ENCODE data around the gene SOBP. TPM values are rescaled to one million over a fixed set of nuclear protein-coding genes. Genes with fewer than 3 reads are reported as not detected.

Gene SOBP
- total and polyA plus RNA-seq, 2 experiments from 2014 or later: 1.5 to 3.0 TPM

DNA sequence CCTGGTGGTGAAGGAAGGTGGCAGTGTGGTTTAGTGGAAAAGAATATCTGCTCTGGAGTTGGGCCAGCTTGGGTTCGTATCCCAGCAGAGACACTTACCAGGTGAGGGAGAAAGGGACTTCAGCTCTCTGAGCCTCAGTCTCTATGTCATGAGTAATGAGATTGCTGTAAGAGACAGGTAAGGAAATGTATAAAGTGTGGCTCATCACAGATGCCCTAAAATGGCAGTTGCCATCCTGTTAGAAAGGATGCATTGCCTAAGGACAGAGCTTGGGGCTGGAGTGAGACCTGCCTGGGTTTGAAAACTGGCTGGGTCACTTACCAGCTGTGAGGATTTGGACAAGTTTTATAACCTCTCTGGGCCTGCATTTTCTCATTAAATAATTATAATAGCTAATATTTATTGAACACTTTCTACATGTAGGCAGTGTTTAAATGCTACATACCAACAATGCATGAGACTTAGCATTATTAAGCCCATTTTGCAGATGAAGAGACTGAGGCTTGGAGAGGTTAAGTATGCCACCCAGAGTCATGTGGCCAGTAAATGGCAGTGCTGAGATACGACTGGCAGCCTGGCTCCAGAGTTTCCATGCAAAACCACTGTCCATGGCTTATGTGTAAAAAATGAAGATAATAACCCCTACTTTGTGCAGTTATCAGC is 157.0 kb downstream of the SOBP start:
- no peak overlapping the region for H2AFZ ChIP-seq
- H4K20me1 ChIP-seq (replicated peaks; ENCODE audit: insufficient read depth): no peaks in the 10 kb centered on the region
- TF ChIP-seq ZNF331 (CRISPR knock-in tag; IDR thresholded peaks at IDR 0.05; ENCODE audit: low read depth): no peak
- no peak for TF ChIP-seq EZH2 (IDR thresholded peaks at IDR 0.05; ENCODE audit: low read depth, unreplicated experiment)
- TF ChIP-seq, protein P1, sequence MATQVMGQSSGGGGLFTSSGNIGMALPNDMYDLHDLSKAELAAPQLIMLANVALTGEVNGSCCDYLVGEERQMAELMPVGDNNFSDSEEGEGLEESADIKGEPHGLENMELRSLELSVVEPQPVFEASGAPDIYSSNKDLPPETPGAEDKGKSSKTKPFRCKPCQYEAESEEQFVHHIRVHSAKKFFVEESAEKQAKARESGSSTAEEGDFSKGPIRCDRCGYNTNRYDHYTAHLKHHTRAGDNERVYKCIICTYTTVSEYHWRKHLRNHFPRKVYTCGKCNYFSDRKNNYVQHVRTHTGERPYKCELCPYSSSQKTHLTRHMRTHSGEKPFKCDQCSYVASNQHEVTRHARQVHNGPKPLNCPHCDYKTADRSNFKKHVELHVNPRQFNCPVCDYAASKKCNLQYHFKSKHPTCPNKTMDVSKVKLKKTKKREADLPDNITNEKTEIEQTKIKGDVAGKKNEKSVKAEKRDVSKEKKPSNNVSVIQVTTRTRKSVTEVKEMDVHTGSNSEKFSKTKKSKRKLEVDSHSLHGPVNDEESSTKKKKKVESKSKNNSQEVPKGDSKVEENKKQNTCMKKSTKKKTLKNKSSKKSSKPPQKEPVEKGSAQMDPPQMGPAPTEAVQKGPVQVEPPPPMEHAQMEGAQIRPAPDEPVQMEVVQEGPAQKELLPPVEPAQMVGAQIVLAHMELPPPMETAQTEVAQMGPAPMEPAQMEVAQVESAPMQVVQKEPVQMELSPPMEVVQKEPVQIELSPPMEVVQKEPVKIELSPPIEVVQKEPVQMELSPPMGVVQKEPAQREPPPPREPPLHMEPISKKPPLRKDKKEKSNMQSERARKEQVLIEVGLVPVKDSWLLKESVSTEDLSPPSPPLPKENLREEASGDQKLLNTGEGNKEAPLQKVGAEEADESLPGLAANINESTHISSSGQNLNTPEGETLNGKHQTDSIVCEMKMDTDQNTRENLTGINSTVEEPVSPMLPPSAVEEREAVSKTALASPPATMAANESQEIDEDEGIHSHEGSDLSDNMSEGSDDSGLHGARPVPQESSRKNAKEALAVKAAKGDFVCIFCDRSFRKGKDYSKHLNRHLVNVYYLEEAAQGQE (IDR thresholded peaks at IDR 0.05; ENCODE audit: unreplicated experiment): no peak
- TF ChIP-seq STAT1 (IDR thresholded peaks at IDR 0.05; ENCODE audit: unreplicated experiment): no peak
- TF ChIP-seq EZH2phosphoT487 (IDR thresholded peaks at IDR 0.05; ENCODE audit: unreplicated experiment): no peak
- TF ChIP-seq, protein P2, sequence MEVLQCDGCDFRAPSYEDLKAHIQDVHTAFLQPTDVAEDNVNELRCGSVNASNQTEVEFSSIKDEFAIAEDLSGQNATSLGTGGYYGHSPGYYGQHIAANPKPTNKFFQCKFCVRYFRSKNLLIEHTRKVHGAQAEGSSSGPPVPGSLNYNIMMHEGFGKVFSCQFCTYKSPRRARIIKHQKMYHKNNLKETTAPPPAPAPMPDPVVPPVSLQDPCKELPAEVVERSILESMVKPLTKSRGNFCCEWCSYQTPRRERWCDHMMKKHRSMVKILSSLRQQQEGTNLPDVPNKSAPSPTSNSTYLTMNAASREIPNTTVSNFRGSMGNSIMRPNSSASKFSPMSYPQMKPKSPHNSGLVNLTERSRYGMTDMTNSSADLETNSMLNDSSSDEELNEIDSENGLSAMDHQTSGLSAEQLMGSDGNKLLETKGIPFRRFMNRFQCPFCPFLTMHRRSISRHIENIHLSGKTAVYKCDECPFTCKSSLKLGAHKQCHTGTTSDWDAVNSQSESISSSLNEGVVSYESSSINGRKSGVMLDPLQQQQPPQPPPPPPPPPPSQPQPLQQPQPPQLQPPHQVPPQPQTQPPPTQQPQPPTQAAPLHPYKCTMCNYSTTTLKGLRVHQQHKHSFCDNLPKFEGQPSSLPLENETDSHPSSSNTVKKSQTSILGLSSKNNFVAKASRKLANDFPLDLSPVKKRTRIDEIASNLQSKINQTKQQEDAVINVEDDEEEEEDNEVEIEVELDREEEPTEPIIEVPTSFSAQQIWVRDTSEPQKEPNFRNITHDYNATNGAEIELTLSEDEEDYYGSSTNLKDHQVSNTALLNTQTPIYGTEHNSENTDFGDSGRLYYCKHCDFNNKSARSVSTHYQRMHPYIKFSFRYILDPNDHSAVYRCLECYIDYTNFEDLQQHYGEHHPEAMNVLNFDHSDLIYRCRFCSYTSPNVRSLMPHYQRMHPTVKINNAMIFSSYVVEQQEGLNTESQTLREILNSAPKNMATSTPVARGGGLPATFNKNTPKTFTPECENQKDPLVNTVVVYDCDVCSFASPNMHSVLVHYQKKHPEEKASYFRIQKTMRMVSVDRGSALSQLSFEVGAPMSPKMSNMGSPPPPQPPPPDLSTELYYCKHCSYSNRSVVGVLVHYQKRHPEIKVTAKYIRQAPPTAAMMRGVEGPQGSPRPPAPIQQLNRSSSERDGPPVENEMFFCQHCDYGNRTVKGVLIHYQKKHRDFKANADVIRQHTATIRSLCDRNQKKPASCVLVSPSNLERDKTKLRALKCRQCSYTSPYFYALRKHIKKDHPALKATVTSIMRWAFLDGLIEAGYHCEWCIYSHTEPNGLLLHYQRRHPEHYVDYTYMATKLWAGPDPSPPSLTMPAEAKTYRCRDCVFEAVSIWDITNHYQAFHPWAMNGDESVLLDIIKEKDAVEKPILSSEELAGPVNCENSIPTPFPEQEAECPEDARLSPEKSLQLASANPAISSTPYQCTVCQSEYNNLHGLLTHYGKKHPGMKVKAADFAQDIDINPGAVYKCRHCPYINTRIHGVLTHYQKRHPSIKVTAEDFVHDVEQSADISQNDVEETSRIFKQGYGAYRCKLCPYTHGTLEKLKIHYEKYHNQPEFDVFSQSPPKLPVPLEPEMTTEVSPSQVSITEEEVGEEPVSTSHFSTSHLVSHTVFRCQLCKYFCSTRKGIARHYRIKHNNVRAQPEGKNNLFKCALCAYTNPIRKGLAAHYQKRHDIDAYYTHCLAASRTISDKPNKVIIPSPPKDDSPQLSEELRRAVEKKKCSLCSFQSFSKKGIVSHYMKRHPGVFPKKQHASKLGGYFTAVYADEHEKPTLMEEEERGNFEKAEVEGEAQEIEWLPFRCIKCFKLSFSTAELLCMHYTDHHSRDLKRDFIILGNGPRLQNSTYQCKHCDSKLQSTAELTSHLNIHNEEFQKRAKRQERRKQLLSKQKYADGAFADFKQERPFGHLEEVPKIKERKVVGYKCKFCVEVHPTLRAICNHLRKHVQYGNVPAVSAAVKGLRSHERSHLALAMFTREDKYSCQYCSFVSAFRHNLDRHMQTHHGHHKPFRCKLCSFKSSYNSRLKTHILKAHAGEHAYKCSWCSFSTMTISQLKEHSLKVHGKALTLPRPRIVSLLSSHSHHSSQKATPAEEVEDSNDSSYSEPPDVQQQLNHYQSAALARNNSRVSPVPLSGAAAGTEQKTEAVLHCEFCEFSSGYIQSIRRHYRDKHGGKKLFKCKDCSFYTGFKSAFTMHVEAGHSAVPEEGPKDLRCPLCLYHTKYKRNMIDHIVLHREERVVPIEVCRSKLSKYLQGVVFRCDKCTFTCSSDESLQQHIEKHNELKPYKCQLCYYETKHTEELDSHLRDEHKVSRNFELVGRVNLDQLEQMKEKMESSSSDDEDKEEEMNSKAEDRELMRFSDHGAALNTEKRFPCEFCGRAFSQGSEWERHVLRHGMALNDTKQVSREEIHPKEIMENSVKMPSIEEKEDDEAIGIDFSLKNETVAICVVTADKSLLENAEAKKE (CRISPR knock-in tag; IDR thresholded peaks at IDR 0.05): no peak
- no peak for TF ChIP-seq NANOG (IDR thresholded peaks at IDR 0.05; ENCODE audit: borderline replicate concordance)
- no peak for TF ChIP-seq ZNF114 (CRISPR knock-in tag; IDR thresholded peaks at IDR 0.05)
- TF ChIP-seq, protein P3, sequence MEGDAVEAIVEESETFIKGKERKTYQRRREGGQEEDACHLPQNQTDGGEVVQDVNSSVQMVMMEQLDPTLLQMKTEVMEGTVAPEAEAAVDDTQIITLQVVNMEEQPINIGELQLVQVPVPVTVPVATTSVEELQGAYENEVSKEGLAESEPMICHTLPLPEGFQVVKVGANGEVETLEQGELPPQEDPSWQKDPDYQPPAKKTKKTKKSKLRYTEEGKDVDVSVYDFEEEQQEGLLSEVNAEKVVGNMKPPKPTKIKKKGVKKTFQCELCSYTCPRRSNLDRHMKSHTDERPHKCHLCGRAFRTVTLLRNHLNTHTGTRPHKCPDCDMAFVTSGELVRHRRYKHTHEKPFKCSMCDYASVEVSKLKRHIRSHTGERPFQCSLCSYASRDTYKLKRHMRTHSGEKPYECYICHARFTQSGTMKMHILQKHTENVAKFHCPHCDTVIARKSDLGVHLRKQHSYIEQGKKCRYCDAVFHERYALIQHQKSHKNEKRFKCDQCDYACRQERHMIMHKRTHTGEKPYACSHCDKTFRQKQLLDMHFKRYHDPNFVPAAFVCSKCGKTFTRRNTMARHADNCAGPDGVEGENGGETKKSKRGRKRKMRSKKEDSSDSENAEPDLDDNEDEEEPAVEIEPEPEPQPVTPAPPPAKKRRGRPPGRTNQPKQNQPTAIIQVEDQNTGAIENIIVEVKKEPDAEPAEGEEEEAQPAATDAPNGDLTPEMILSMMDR (conservative IDR thresholded peaks at IDR 0.05; ENCODE audit: low read depth in 2 of 2): no peak
- no peak for TF ChIP-seq POLR2AphosphoS5 (IDR thresholded peaks at IDR 0.05; ENCODE audit: low read depth)
- TF ChIP-seq JUNB (IDR thresholded peaks at IDR 0.05; ENCODE audit: unreplicated experiment): no peak
- no peak for TF ChIP-seq CREB1 (CRISPR knock-in tag; IDR thresholded peaks at IDR 0.05; ENCODE audit: low read depth)
- TF ChIP-seq, protein P4, sequence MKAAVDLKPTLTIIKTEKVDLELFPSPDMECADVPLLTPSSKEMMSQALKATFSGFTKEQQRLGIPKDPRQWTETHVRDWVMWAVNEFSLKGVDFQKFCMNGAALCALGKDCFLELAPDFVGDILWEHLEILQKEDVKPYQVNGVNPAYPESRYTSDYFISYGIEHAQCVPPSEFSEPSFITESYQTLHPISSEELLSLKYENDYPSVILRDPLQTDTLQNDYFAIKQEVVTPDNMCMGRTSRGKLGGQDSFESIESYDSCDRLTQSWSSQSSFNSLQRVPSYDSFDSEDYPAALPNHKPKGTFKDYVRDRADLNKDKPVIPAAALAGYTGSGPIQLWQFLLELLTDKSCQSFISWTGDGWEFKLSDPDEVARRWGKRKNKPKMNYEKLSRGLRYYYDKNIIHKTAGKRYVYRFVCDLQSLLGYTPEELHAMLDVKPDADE (IDR thresholded peaks at IDR 0.05): no peak
- Mint-ChIP-seq H3K27ac (no peak overlapping the region), H3K4me3 (no peak overlapping the region), H3K36me3 (ENCODE audit: low read depth) (peaks cover 3% of the 10 kb centered on the region; the same call in 2 of the 3 replicates), H3K4me1 (no peaks in the 10 kb centered on the region; the same call in 2 of the 3 replicates), H3K9me3 (no peaks in the 10 kb centered on the region), H3K27me3 (ENCODE audit: insufficient read depth, low read depth, poor library complexity) (peaks cover 5% of the 10 kb centered on the region)
- DNase-seq (ENCODE audit: low spot score) (no peak), ATAC-seq (no peak)
- H3K36me3 ChIP-seq (ENCODE audit: insufficient read depth): no peaks in the 10 kb centered on the region
- H3K27me3 ChIP-seq (ENCODE audit: insufficient read depth): no peaks in the 10 kb centered on the region
- no peaks in the 10 kb centered on the region for H3K79me2 ChIP-seq (replicated peaks; ENCODE audit: insufficient read depth)
- 0 out of 2 replicates have a peak, but pooled peaks cover 4% of the 10 kb centered on the region for H3K9me2 ChIP-seq (ENCODE audit: insufficient read depth)
- H3K4me1 ChIP-seq (ENCODE audit: insufficient read depth): 0 out of 2 replicates have a peak, but pooled peaks cover 1% of the 10 kb centered on the region
- H3K4me3 ChIP-seq: no peak overlapping the region
- H3K27ac ChIP-seq (ENCODE audit: low read depth): no peak overlapping the region
- no peak overlapping the region for H3K4me2 ChIP-seq
- no peaks in the 10 kb centered on the region for H3F3A ChIP-seq (replicated peaks; ENCODE audit: low read depth)
